K562 (cell line): ENCODE data around the gene SKIDA1. TPM values are rescaled to one million over a fixed set of nuclear protein-coding genes. Genes with fewer than 3 reads are reported as not detected.

ENCODE experiments used
- C11orf30 ChIP-seq: fragments of 450-650 bp; IDR thresholded peaks from 2 replicates; pipeline ENCODE4 v1.6.1; 2016; ENCODE audit warnings: low read depth, mild to moderate bottlenecking
- CCNT2 ChIP-seq: IDR thresholded peaks from 2 replicates; pipeline ENCODE4 v1.6.1; 2011; ENCODE audit warnings: borderline replicate concordance, low read depth, mild to moderate bottlenecking, moderate library complexity, mixed read lengths, low read length; ENCODE audit not compliant: insufficient read length; ENCODE audit errors: extremely low read depth
- CHD4 ChIP-seq: fragments of 200-600 bp; sonication (generic); IDR thresholded peaks from 3 replicates; pipeline ENCODE4 v1.6.1; 2012; ENCODE audit warnings: low read depth, mild to moderate bottlenecking, mixed read lengths, low read length, inconsistent platforms; ENCODE audit not compliant: insufficient read depth, insufficient replicate concordance, poor library complexity, severe bottlenecking
- EGR1 ChIP-seq: fragments of 450-650 bp; conservative IDR thresholded peaks from 2 replicates; pipeline ENCODE4 v1.6.1; 2017; ENCODE audit warnings: mild to moderate bottlenecking
- HLTF ChIP-seq: fragments of 450-650 bp; IDR thresholded peaks from 2 replicates; pipeline ENCODE4 v1.6.1; 2016
- NCOR1 ChIP-seq: fragments of 450-650 bp; IDR thresholded peaks from 2 replicates; pipeline ENCODE4 v1.6.1; 2016; ENCODE audit warnings: mild to moderate bottlenecking, moderate library complexity
- POLR2G ChIP-seq: fragments of 200-400 bp; formaldehyde crosslinking; IDR thresholded peaks from 2 replicates; pipeline ENCODE4 v1.6.1; 2017; ENCODE audit warnings: low read depth, mild to moderate bottlenecking, antibody characterized with exemption, low read length, moderate library complexity
- PTTG1 ChIP-seq: fragments of 450-650 bp; IDR thresholded peaks from 2 replicates; pipeline ENCODE4 v1.6.1; 2016; ENCODE audit warnings: low read depth, mild to moderate bottlenecking, missing genetic modification characterization, missing compliant biosample characterization
- STAT5B ChIP-seq: fragments of 250-450 bp; sonication (Bioruptor Pico); IDR thresholded peaks from 2 replicates; pipeline ENCODE4 v1.8.0; 2021; ENCODE audit warnings: mild to moderate bottlenecking, inconsistent platforms
- ZNF133 ChIP-seq: fragments of 250-450 bp; sonication (Bioruptor Pico); IDR thresholded peaks from 2 replicates; pipeline ENCODE4 v1.4.0; 2020; ENCODE audit warnings: mild to moderate bottlenecking
- ZNF830 ChIP-seq: fragments of 250-450 bp; sonication (Bioruptor Pico); IDR thresholded peaks from 2 replicates; pipeline ENCODE4 v1.5.0; 2021; ENCODE audit warnings: mild to moderate bottlenecking
- polyA plus RNA-seq, 8 experiments: library from polyadenylated mRNA; depleted of rRNA in 4 of 8; stranded (reverse) in 5 of 8; unstranded in 3 of 8; fragments of >200 nt; fragmentation: Nextera tagmentation in 2 of 8; fragmentation: Illumina TruSeq in 1 of 8; extraction: Ambion mirVana in 2 of 8; extraction: Trizol in 1 of 8; gene quantifications; 2 replicates each; pipeline versions ENCODE4 v1.2.1 to v1.2.3, GENCODE V29; 2011 to 2014; ENCODE audit warnings: inconsistent platforms in 1 of 8, missing spikeins in 1 of 8
- total RNA-seq, 7 experiments: library from RNA; depleted of rRNA in 6 of 7; stranded (reverse); fragments of >200 nt in 6 of 7; fragmentation: Illumina TruSeq in 2 of 7; extraction: Trizol in 2 of 7; gene quantifications; 2 replicates each; pipeline versions ENCODE4 v1.2.1 to v1.2.3, GENCODE V29; 2011 to 2021; ENCODE audit warnings: low replicate concordance in 1 of 7
- TF ChIP-seq, protein P1 (sequence below): sonication (generic); formaldehyde crosslinking; IDR thresholded peaks from 2 replicates; pipeline ENCODE4 v1.8.1; 2023; ENCODE audit warnings: mild to moderate bottlenecking, missing genetic modification reagents
- TF ChIP-seq, protein P2 (sequence below): fragments of 250-450 bp; sonication (Bioruptor Pico); IDR thresholded peaks from 2 replicates; pipeline ENCODE4 v1.6.1; 2021; ENCODE audit warnings: mild to moderate bottlenecking
- TF ChIP-seq, protein P3 (sequence below): sonication (generic); formaldehyde crosslinking; IDR thresholded peaks from 2 replicates; pipeline ENCODE4 v1.8.1; 2023; ENCODE audit warnings: mild to moderate bottlenecking, missing genetic modification reagents
- TF ChIP-seq, protein P4 (sequence below): fragments of 250-450 bp; sonication (Bioruptor Pico); IDR thresholded peaks from 2 replicates; pipeline ENCODE4 v1.5.0; 2021
- TF ChIP-seq, protein P5 (sequence below): sonication (generic); formaldehyde crosslinking; IDR thresholded peaks from 2 replicates; pipeline ENCODE4 v1.8.0; 2022; ENCODE audit warnings: missing genetic modification reagents, mild to moderate bottlenecking, moderate library complexity, borderline replicate concordance
- TF ChIP-seq, protein P6 (sequence below): fragments of 450-650 bp; IDR thresholded peaks from 2 replicates; pipeline ENCODE4 v1.6.1; 2018; ENCODE audit warnings: mild to moderate bottlenecking, low read depth; ENCODE audit not compliant: partially characterized antibody

Gene SKIDA1
- total and polyA plus RNA-seq, 9 of the 15 experiments (the other 6 are each of a cell fraction or from before 2014, with no cell fraction given) = 0.05 to 1.1 (median 0.42) TPM

DNA sequence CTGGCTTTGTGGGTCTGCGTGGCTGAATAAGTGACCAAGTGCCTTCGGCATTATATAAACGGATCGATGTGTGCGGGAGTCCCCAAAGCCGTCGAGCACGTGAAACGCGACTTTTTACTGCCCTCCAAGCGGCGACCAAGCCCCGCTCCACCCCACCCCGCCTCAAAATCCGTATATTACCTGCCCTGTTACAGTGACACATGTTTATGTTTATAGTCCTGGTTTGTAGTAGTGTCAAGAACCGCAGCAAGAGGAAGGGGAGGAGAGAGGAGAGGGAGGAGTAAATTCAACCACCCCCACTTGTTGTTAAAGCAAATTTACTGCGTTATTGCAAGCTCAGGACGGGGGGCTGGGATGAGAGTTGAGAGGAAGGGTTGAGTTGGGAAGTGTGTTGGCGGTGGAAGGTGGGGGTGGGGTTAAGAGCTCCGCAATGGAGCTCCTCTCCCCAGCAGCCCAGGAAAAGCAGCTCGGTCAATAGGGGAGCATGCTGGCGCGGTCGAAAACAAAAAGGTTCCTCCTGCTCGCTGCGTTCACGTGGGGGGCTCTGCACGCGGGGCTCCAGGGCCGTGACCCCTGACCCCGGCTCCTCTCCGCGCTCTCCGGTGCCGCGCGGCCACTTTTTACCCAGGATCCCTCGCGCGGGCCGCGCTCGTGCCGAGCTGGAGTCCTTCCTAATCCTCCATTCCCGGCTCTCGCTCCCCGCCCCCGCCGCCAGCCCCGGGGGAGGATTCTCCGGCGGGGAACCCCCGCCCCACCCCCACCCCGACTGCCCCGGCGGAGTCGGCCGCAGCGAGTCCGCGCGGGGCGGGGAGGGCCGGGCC is at the start of gene SKIDA1 (continued):
- TF ChIP-seq, protein P1, sequence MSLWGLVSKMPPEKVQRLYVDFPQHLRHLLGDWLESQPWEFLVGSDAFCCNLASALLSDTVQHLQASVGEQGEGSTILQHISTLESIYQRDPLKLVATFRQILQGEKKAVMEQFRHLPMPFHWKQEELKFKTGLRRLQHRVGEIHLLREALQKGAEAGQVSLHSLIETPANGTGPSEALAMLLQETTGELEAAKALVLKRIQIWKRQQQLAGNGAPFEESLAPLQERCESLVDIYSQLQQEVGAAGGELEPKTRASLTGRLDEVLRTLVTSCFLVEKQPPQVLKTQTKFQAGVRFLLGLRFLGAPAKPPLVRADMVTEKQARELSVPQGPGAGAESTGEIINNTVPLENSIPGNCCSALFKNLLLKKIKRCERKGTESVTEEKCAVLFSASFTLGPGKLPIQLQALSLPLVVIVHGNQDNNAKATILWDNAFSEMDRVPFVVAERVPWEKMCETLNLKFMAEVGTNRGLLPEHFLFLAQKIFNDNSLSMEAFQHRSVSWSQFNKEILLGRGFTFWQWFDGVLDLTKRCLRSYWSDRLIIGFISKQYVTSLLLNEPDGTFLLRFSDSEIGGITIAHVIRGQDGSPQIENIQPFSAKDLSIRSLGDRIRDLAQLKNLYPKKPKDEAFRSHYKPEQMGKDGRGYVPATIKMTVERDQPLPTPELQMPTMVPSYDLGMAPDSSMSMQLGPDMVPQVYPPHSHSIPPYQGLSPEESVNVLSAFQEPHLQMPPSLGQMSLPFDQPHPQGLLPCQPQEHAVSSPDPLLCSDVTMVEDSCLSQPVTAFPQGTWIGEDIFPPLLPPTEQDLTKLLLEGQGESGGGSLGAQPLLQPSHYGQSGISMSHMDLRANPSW = no peak
- TF ChIP-seq PTTG1 (tag) (no peak), HLTF (peak; percentile 72), CCNT2 (peak; percentile 93), POLR2G (peak; percentile 87), CHD4 (no peak), NCOR1 (peak; percentile 69), ZNF133 (CRISPR knock-in tag) (no peak), STAT5B (CRISPR knock-in tag) (no peak), ZNF830 (CRISPR knock-in tag) (no peak), C11orf30 (peak; percentile 46; the same call in 1 of the 2 replicates), EGR1 (peak; percentile 82)
- TF ChIP-seq, protein P2, sequence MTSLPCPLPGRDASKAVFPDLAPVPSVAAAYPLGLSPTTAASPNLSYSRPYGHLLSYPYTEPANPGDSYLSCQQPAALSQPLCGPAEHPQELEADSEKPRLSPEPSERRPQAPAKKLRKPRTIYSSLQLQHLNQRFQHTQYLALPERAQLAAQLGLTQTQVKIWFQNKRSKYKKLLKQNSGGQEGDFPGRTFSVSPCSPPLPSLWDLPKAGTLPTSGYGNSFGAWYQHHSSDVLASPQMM = no peak
- TF ChIP-seq, protein P3, sequence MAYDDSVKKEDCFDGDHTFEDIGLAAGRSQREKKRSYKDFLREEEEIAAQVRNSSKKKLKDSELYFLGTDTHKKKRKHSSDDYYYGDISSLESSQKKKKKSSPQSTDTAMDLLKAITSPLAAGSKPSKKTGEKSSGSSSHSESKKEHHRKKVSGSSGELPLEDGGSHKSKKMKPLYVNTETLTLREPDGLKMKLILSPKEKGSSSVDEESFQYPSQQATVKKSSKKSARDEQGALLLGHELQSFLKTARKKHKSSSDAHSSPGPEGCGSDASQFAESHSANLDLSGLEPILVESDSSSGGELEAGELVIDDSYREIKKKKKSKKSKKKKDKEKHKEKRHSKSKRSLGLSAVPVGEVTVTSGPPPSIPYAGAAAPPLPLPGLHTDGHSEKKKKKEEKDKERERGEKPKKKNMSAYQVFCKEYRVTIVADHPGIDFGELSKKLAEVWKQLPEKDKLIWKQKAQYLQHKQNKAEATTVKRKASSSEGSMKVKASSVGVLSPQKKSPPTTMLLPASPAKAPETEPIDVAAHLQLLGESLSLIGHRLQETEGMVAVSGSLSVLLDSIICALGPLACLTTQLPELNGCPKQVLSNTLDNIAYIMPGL = no peak
- TF ChIP-seq, protein P4, sequence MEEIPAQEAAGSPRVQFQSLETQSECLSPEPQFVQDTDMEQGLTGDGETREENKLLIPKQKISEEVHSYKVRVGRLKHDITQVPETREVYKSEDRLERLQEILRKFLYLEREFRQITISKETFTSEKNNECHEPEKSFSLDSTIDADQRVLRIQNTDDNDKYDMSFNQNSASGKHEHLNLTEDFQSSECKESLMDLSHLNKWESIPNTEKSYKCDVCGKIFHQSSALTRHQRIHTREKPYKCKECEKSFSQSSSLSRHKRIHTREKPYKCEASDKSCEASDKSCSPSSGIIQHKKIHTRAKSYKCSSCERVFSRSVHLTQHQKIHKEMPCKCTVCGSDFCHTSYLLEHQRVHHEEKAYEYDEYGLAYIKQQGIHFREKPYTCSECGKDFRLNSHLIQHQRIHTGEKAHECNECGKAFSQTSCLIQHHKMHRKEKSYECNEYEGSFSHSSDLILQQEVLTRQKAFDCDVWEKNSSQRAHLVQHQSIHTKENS (CRISPR knock-in tag) = no peak
- TF ChIP-seq, protein P5, sequence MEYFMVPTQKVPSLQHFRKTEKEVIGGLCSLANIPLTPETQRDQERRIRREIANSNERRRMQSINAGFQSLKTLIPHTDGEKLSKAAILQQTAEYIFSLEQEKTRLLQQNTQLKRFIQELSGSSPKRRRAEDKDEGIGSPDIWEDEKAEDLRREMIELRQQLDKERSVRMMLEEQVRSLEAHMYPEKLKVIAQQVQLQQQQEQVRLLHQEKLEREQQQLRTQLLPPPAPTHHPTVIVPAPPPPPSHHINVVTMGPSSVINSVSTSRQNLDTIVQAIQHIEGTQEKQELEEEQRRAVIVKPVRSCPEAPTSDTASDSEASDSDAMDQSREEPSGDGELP = peak; percentile 54
- TF ChIP-seq, protein P6, sequence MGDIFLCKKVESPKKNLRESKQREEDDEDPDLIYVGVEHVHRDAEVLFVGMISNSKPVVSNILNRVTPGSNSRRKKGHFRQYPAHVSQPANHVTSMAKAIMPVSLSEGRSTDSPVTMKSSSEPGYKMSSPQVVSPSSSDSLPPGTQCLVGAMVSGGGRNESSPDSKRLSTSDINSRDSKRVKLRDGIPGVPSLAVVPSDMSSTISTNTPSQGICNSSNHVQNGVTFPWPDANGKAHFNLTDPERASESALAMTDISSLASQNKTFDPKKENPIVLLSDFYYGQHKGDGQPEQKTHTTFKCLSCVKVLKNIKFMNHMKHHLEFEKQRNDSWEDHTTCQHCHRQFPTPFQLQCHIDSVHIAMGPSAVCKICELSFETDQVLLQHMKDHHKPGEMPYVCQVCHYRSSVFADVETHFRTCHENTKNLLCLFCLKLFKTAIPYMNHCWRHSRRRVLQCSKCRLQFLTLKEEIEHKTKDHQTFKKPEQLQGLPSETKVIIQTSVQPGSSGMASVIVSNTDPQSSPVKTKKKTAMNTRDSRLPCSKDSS = no peak
